Measurements from ENCODE around the gene SLC25A25.
"Not testable (repeated sequence)": the region's sequence is repeated elsewhere in the genome, so short reads cannot be mapped to it uniquely, and the experiment has no call there.

DNA sequence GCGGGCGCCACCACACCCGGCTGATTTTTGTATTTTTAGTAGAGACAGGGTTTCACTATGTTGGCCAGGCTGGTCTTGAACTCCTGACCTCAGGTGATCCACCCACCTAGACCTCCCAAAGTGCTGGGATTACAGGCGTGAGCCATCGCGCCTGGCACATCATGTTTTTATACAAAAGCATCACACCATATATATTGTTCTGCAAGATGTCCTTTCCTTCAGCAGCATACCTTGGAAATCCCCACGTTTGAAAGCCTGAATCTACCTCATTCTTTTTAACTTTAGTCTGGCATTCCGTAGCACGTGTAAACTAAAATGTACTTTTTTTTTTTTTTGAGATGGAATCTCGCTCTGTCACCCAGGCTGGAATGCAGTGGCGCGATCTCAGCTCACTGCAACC, 44.4 kb upstream of the SLC25A25 start:
- TF ChIP-seq, protein P1, sequence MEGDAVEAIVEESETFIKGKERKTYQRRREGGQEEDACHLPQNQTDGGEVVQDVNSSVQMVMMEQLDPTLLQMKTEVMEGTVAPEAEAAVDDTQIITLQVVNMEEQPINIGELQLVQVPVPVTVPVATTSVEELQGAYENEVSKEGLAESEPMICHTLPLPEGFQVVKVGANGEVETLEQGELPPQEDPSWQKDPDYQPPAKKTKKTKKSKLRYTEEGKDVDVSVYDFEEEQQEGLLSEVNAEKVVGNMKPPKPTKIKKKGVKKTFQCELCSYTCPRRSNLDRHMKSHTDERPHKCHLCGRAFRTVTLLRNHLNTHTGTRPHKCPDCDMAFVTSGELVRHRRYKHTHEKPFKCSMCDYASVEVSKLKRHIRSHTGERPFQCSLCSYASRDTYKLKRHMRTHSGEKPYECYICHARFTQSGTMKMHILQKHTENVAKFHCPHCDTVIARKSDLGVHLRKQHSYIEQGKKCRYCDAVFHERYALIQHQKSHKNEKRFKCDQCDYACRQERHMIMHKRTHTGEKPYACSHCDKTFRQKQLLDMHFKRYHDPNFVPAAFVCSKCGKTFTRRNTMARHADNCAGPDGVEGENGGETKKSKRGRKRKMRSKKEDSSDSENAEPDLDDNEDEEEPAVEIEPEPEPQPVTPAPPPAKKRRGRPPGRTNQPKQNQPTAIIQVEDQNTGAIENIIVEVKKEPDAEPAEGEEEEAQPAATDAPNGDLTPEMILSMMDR (IDR thresholded peaks at IDR 0.05), result not testable (repeated sequence)
- TF ChIP-seq TCF7L2, POLR2AphosphoS5 (IDR thresholded peaks at IDR 0.05; ENCODE audit: low read depth, low read length): not testable (repeated sequence)
